Suppressor macrophage treated with lipopolysaccharide for 1 hour (primary cell): ENCODE results near the gene NEXN.
A peak's percentile ranks its signal among the peaks of the same experiment; 100 is the strongest.
"Not testable (repeated sequence)": the region's sequence is repeated elsewhere in the genome, so short reads cannot be mapped to it uniquely, and the experiment has no call there.

Source experiments
- DNase-seq, 3 donors: peaks; one replicate each; pipeline ENCODE4 v3.0.0-alpha.2; 2020 to 2022

Gene NEXN

GRCh38 chr1:77970192-77970591 is 81.8 kb downstream of the NEXN start:
- no peak for DNase-seq

GRCh38 chr1:77972080-77972479 is 83.7 kb downstream of the NEXN start:
- DNase-seq: no peak

GRCh38 chr1:77975386-77975785 is 87.0 kb downstream of the NEXN start:
- DNase-seq: peak in 2 of 3 donors; percentile 20 to 26

GRCh38 chr1:77975907-77976306 is 87.5 kb downstream of the NEXN start:
- peak in 2 of 3 donors; percentile 29 to 30 for DNase-seq

GRCh38 chr1:77976433-77977076 is 88.1 kb downstream of the NEXN start:
- no peak for DNase-seq

GRCh38 chr1:77977989-77978292 is 89.5 kb downstream of the NEXN start:
- DNase-seq: no peak

- peak; percentile 87 to 92 (median 87) for DNase-seq
These were observed 90.0 kb downstream of the NEXN start for GRCh38 chr1:77978293-77978968.

- DNase-seq: peak; percentile 97 to 100 (median 100)
These were observed 90.8 kb downstream of the NEXN start, which contains the start of gene FUBP1 for GRCh38 chr1:77978969-77979876. Gene FUBP1, minus strand, starts transcription at chr1:77979072. Its CDS starts 68 bp downstream, at chr1:77979004.

- DNase-seq: not testable (repeated sequence)
These were observed 95.0 kb downstream of the NEXN start for GRCh38 chr1:77983352-77983996.

GRCh38 chr1:77983997-77984355 is 95.6 kb downstream of the NEXN start:
- no peak for DNase-seq

- DNase-seq: no peak
These were observed 96.2 kb downstream of the NEXN start for GRCh38 chr1:77984629-77985028.

GRCh38 chr1:77986810-77987209 is 98.4 kb downstream of the NEXN start:
- DNase-seq: no peak

- no peak for DNase-seq
These were observed 99.5 kb downstream of the NEXN start for GRCh38 chr1:77987919-77988318.

- DNase-seq: no peak
These were observed 101.3 kb downstream of the NEXN start for GRCh38 chr1:77989744-77990143.

GRCh38 chr1:77990629-77991204 is 102.3 kb downstream of the NEXN start:
- DNase-seq: no peak

GRCh38 chr1:77991638-77992037 is 103.2 kb downstream of the NEXN start:
- no peak for DNase-seq
